NCI-H187 treated with DMSO at 0.1 percent for 48 hours (cell line): ENCODE data around the gene RRP7A.
"Not testable (repeated sequence)": the region's sequence is repeated elsewhere in the genome, so short reads cannot be mapped to it uniquely, and the experiment has no call there.

Source experiments
- DNase-seq: peaks from one replicate; lab custom pipeline; 2025; lab: John Stamatoyannopoulos, UW

RRP7A gene

DNA sequence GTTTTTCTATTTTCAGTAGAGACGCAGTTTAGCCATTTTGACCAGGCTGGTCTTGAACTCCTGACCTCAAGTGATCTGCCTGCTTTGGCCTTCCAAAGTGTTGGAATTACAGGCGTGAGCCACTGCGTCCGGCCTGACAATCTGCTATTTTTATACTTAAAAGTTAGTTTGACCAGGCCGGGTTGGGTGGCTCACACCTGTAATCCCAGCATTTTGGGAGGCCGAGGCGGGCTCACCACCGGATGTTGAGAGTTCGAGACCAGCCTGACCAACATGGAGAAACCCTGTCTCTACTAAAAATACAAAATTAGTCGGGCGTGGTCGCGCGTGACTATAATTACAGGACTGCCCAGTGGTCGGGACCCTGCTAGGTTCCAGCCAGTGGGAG, 19.8 kb downstream of the RRP7A start:
- not testable (repeated sequence) for DNase-seq

DNA sequence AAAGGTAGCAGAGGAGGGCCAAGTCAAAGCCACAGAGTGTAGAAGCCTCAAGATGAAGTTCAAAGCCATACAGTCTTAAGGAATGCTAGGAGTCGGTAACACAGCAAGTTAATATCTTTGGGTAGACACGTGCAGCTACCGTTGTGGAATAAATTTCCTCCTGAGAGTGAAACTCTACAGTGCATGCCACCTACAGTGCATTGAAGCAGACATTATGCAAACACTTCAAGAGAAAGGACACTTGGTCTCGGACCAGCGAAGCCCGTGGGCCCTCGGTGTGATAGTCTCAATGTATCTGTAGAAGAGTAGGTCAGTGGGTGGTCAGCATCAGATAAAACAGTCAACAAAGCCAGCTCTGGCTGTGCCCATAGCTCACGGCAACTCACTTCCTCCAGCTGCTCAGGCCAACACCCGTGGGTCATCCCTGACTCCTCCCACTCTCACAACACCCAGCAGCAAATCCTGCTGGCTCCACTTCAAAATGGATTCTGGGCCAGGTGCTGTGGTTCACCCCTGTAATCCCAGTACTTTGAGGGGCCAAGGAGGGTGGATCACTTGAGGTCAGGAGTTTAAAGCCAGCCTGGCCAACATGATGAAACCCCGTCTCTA, 24.0 kb downstream of the RRP7A start:
- DNase-seq = not testable (repeated sequence)

DNA sequence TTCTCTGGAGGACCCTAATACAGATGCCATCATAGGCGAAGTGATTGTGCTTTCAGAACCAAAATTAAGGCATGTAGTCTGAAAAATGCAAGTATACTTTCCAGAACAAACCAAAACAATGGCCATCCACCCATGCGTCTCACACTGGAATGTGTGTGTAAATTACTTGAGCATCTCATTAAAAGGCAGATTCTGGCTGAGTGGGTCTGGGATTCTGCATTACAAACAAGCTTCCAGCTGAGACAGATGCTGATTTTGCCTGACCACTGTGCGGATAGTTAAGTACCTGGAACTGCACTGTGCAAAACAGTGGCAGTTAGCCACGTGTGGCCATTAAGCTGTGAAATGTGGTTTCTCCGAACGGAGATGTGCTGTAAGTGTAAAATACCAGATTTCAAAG, 26.2 kb downstream of the RRP7A start:
- DNase-seq = no peak

DNA sequence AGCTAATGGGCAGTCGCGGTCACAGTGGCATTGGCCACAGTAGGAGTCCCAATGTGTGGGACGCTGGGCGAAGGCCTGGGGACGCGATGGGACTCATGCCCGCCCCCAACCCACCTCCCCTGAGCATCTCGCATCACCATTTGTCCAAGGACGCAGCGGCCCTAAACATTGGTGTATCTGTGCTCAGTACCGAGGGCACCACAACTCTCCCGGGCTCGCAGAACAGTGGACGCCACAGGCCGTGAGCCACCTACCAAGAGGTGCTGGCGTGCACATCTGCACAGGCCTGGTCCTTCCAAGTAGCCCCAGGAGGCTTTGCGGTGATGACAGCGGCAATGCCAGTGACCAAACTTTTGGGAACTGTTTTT, 27.3 kb downstream of the RRP7A start:
- no peak for DNase-seq

DNA sequence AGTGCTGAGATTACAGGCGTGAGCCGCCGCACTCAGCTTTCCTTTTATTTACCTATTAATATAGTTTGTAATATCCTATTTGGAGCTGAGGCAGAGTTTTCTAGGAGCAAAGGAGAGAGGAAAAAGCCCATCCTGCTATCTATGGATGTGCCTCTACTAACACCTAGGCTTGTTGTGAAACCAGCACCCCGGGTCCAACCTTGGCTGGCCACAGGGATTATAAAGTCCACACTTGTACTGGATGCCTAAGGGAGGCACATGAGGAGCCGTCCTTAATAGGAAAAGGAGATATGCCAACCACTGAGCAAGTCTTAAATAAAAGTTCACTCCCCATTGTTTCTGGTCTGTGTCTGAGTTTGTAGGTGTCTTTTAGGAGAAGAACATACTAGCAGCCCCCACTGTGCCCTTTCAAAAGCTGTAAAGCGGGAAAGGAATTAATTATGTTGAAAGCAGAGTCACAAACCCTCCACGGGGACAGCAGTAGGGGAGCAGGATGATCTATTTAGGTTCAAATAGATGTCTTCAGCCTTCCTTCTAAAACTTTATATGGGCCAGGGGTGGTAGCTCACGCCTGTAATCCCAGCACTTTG, 29.3 kb downstream of the RRP7A start:
- no peak for DNase-seq

DNA sequence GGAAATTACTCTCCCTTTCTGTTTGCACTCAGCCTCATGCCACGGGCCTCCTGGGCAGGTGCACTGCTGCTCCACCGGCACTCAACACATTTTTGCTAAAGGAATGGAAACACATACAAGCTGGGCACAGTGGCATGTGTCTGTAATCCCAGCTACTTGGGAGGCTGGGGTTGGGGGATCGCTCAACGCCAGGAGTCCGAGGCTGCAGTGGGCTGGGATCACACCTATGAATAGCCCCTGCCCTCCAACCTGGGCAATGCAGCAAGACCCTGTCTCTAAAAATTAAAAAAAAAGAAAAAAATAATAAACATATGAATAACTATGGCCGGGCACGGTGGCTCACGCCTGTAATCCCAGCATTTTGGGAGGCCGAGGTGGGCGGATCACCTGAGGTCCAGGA, 30.6 kb downstream of the RRP7A start:
- DNase-seq = no peak

DNA sequence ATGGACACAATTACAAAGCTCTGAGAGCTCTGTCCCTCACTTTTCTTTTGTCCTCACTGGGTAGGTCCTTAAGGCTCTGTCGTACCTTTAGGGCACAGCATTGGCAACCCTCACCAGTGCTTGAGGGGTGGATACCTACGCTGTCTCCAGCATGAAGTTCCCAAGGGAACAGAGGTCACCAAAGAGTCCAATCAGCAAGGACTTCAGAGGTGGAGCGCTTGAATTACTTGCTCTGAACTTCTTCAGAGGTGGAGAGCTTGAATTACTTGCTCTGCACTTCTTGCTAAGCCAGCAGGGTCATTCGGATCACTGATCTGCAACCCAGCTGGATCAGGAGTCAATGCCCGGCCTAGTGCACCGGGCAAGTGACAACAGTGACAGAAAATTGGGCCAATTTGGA, 35.1 kb downstream of the RRP7A start:
- DNase-seq = no peak

DNA sequence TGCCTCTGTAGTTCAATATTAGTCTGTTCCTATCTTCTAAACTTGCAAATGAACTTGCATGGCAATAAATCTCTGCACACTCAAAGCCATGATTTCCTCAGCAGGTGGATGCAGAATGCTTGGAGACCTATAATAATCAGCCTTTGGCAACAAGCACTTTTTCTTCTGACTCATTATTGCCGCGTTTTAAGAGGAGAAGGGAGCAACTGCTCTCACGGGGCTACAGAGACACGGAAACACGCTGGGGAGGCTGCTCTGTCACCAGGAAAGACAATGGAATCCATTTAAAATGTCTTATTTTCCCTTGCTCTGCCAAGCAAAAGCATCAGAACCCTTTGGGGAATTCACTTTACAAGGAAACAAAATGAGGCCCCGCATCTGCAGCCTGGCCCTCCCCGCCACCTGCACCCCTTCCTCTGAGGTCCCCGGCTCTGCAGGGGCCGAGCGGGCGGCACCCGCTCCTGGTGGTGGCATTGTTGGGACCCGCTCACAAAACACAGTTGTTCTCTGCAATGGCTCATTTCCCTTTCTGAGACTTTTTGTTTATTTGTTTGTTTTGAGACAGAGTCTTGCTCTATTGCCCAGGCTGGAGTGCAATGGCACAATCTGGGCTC, 35.9 kb downstream of the RRP7A start:
- DNase-seq = not testable (repeated sequence)

DNA sequence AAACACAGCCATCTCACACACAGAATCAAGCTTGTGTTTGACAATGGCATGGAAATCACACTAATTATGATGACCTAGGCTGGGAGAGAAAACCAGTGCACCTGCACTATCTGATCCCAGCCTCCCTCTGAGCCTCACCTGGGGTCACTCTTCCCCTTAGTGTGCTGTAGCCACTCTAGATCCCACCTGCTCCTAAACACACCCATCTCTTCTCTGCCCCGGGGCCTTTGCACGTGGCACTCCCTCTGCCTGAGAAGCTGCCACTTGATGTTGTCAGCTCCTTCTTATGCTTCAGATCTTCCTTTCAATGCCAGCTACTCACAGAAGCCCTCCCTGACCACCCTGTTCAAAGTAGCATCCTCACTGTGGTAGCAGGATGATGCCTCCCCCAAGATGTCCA, 44.5 kb downstream of the RRP7A start:
- DNase-seq = no peak

DNA sequence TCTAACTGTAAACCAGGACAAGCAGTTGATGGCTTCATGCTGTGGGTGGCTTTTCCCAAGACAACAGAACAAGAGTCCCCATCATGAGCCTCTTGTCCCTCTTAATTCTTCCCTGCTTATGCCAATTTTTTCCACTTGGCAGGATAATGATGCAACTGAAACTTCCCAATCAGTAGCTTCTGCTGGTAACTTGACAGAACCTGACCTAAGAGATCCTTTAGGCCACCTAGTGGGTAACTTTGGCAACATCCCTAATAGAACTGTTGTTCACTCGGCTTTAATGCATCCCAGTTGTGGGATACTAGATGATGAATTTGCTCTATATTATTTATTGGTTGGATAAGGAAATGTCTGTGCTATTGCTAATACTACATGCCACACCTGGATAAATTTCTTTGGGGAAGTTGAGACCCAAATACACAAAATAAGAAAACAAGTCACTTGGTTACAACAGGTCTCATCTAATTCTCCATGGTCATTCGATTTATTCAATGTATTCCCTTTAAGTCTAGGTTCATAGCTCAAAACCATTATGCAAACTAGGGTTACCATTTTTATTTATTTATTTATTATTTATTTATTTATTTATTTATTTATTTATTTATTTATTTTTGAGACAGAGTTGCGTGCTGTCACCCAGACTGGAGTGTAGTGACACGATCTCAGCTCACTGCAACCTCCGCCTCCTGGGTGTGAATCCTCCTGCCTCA, 46.0 kb downstream of the RRP7A start:
- peak; percentile 0 for DNase-seq

DNA sequence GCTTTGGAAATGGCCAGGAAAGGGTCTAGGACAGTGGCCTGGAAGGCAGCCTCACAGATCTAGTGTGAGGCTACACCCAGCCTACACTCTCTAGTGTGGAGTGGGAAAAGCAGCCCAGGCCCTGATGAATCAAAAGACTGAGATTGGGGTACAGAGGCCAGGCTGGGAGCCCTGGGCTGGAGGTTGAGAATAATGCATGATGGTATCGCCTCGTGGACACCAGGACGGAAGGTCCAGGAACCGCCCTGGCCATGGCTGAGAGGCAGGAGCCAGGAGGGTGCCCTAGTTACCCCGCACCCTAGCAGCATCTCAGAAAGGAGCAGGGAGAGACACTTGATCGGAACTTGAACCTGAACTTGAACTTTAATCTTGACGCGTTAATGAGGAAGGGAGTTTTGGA, 46.9 kb downstream of the RRP7A start:
- no peak for DNase-seq

DNA sequence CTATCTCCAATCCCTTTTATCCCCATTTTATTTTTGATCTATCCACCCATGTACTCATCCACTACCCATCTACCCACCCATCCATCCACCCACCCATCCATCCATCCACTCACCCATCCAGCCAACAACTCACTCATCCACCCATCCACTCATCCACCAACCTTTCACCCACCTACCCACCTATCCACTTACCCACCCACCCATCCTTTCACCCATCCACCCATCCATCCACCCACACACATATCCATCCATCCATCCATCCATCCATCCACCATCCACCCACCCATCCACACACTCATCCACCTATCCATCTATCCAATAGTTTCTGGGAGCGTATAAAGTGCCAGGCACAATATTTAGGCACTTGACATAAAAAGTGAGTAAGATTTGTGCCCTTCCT, 48.2 kb downstream of the RRP7A start:
- no peak for DNase-seq

DNA sequence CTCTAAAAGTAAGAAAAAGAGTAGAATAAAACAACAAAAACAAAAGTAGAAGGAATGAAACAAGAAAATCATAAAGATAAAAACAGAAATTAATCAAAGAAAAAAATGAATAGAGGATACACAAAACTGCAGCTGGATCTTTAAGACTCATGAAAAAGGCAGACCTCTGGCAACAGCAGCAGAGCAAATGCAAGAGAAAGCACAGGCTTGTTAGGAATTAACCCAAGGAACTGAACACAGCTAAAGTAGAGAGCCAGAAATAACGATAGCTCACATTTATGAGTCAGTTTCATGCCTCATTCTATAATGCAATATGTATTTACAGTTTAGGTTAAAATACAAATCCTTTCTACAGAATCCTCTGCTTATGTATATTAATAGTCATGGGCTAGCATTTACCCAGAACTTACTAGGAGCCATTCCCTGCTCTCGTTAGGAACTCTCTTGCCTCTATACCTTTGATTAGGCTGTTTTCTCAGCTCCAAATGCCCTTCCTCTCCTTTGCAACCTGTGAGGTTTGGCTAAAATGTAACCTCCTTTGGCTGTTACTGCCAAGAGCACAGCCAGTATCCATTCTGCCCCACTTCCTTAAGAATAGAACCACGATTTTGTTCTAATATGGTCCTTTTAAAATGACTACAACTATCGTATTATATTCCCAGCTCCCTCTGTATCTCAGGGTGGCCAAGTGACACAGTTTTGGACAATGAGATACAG, 49.1 kb downstream of the RRP7A start:
- no peak for DNase-seq

DNA sequence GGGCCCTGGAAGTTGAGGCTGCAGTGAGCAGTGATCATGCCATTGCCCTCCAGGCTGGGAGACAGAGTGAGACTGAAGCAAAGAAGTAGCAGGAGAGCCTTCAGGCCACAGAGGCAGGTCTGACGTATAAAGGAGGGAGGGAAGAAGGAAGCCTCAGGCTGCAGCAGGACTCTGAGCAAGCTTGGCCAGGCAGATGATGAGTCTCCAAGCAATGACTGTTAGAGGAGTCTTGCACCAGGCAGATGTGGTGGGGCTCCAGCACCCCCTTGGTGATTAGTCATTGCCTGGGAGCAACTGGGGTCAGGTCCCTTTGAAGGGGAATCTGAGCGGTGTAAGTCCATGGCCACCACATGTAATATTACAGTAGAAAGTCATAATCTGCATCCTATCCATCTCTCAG, 50.8 kb downstream of the RRP7A start:
- no peak for DNase-seq

DNA sequence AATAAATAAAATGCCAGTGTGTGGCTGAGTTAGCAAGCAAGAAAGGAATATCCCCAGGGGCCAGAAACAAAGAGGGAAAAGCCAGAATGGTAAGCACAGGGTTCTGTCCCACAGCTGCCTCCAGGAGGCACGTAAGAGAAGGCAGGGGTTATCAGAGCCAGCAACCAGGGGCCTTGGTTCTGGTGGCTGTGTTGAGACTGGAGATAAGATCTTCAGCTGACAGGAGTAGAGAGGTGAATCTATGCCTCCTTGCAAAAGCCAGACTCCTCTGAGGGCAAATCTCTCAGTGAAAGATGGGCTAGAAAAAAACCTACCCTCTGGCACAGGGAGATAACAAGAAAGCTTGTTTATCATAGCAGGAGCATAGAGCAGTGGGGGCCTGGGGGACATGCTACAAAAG, 57.6 kb downstream of the RRP7A start:
- peak; percentile 14 for DNase-seq

DNA sequence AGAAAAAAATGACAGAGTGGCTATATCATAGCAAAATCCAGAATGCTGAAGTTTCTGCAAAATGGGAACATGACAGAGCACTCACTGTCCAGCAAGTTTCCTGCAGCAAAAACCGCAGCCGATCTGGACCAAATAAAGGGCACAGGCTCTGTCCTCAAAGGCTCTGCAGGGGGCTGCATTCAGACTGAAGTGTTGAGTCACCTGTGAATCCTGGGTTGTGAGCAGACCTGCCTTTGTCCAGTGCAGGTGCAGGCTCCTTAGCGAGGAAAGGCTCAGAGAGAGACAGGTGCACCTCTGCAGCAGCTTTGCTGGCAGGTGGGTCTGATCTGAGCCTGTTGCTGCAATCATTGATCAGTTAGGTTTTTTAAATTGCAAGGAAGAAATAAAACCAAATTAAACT, 58.1 kb downstream of the RRP7A start:
- DNase-seq = peak; percentile 52
